Measurements from ENCODE around the gene VEPH1.

DNA sequence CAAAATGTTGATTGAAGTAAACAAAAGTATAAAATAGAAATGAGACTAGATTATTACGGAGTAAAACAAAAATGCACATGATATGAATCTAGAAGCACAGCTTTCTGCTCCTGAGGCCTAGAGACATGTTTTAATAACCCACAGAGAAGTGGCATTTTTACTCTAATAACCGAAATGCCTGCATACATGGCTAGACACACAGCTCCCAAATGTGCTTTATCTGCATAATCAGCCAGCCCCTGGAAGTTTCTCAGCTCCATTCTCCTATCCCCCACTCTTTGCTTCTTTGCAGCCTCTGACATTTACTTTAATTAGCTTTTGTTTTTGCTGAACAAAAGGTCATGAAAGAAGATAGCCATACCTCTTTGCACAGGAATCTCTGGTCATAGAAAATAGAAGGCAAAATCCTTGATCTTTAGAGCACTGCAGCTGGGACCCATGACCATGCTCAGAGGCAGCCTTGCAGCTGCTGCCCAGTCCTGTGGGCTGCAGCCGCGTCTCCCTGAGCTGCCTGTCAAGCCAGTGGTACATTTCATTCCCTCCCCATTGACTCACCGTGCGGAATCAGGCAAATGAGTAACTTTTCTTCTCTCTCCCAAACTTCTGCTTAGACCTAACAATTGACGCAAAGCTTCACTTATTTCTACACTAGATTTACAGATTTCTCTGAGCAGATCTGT lies at the start of gene VEPH1:
- no peak for TF ChIP-seq POLR2AphosphoS5 (IDR thresholded peaks at IDR 0.05; ENCODE audit: low read depth, low read length)
- TF ChIP-seq, protein P1, sequence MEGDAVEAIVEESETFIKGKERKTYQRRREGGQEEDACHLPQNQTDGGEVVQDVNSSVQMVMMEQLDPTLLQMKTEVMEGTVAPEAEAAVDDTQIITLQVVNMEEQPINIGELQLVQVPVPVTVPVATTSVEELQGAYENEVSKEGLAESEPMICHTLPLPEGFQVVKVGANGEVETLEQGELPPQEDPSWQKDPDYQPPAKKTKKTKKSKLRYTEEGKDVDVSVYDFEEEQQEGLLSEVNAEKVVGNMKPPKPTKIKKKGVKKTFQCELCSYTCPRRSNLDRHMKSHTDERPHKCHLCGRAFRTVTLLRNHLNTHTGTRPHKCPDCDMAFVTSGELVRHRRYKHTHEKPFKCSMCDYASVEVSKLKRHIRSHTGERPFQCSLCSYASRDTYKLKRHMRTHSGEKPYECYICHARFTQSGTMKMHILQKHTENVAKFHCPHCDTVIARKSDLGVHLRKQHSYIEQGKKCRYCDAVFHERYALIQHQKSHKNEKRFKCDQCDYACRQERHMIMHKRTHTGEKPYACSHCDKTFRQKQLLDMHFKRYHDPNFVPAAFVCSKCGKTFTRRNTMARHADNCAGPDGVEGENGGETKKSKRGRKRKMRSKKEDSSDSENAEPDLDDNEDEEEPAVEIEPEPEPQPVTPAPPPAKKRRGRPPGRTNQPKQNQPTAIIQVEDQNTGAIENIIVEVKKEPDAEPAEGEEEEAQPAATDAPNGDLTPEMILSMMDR (IDR thresholded peaks at IDR 0.05) = no peak
